Astrocyte of the cerebellum (primary cell): ENCODE measurements around the gene C5orf58.

Source experiments
- DNase-seq: peaks from one replicate; pipeline ENCODE4 v3.0.0-alpha.2; 2011; ENCODE audit warnings: low read depth
- H3K4me3 ChIP-seq: 2 replicates; pipeline ENCODE4 v1.5.1; 2011; ENCODE audit warnings: mild to moderate bottlenecking, low read depth, low read length, moderate library complexity
- CTCF ChIP-seq: IDR thresholded peaks from 2 replicates; pipeline ENCODE4 v1.5.1; 2012; ENCODE audit warnings: low read length, low read depth, moderate library complexity, mild to moderate bottlenecking; ENCODE audit errors: missing control alignments
- in situ Hi-C: cut with HindIII; loops from 2 replicates; pipeline ENCODE4 v1.10.0; 2017; ENCODE audit warnings: low sequenced_read_pairs

C5orf58 gene

GRCh38 chr5:170285181-170285580 is 52.4 kb downstream of the C5orf58 start:
- H3K4me3 ChIP-seq, result no peak overlapping the region
- TF ChIP-seq CTCF, result no peak
- DNase-seq, result no peak
- in situ Hi-C loops, result no loop called here

- no peak overlapping the region for H3K4me3 ChIP-seq
- no peak for DNase-seq
- in situ Hi-C loops, result no loop called here
- no peak for TF ChIP-seq CTCF
These were observed 53.7 kb downstream of the C5orf58 start for GRCh38 chr5:170286386-170286925.

- in situ Hi-C loops, result no loop called here
- no peak for DNase-seq
These were observed 54.7 kb downstream of the C5orf58 start for GRCh38 chr5:170287532-170287931.

GRCh38 chr5:170288151-170288550 is 55.4 kb downstream of the C5orf58 start:
- no peak overlapping the region for H3K4me3 ChIP-seq
- no peak for DNase-seq
- in situ Hi-C loops, result no loop called here
- no peak for TF ChIP-seq CTCF

More at GRCh38 chr5:170287532-170287931, 54.7 kb downstream of the C5orf58 start:
- H3K4me3 ChIP-seq, result no peak overlapping the region
- no peak for TF ChIP-seq CTCF

GRCh38 chr5:170288551-170288950 is 55.8 kb downstream of the C5orf58 start:
- in situ Hi-C loops, result no loop called here
- no peak for DNase-seq
- no peak for TF ChIP-seq CTCF
- no peak overlapping the region for H3K4me3 ChIP-seq

GRCh38 chr5:170289121-170289520 is 56.3 kb downstream of the C5orf58 start:
- H3K4me3 ChIP-seq, result no peak overlapping the region
- TF ChIP-seq CTCF, result no peak
- no peak for DNase-seq
- in situ Hi-C loops, result no loop called here
